HCT116 (cell line): ENCODE results near the gene UNC50. TPM values are rescaled to one million over a fixed set of nuclear protein-coding genes. Genes with fewer than 3 reads are reported as not detected.

Source experiments
- ATAC-seq: fragments of 200-7000 bp; cut with Tn5 transposase; 2 replicates; pipeline ENCODE4 v1.9.1; 2020; ENCODE audit warnings: mild to moderate bottlenecking, moderate library complexity
- BruUV-seq: library from RNA; stranded (reverse); fragments of 400-500 nt; replicated peaks from 2 replicates; lab custom pipeline; 2021; lab: Mats Ljungman, UMichigan
- CTCF ChIA-PET: fragments of 300-600 bp; sonication (Branson Sonifier 250); formaldehyde crosslinking; loops from one replicate; lab custom pipeline; 2021; ENCODE audit warnings: antibody characterized with exemption; lab: Charles Lee
- POLR2A ChIA-PET: fragments of 300-600, 350-600 bp; sonication (Branson Sonifier 250); formaldehyde crosslinking; loops from one replicate; lab custom pipeline; 2021; ENCODE audit warnings: antibody characterized with exemption; lab: Charles Lee
- RAD21 ChIA-PET, 2 experiments: fragments of 300-600 bp; sonication (Branson Sonifier 250); formaldehyde crosslinking; loops; one replicate each; lab custom pipeline; 2023; ENCODE audit warnings: low total read pairs in 2 of 2; ENCODE audit not compliant: uncharacterized antibody in 2 of 2, unreplicated experiment in 2 of 2, low non-redundant PET in 1 of 2; lab: Charles Lee
- DNase-seq: peaks from one replicate; pipeline ENCODE4 v3.0.0-alpha.2; 2010; ENCODE audit warnings: low read depth, low spot score
- H2AFZ ChIP-seq: fragments of 200-600 bp; shearing (Covaris generic), sonication (generic); 2 replicates; pipeline ENCODE4 v1.6.1; 2017; ENCODE audit warnings: low read depth, mixed run types, mixed read lengths, antibody characterized with exemption, low read length; ENCODE audit not compliant: poor library complexity, severe bottlenecking
- H3K27ac ChIP-seq: 2 replicates; pipeline ENCODE4 v1.5.1; 2012; ENCODE audit warnings: low read depth, low read length
- H3K27me3 ChIP-seq: fragments of 200-600 bp; sonication (generic); 2 replicates; pipeline ENCODE4 v1.6.1; 2016; ENCODE audit warnings: mixed run types, low read length, mixed read lengths; ENCODE audit not compliant: insufficient read depth
- H3K36me3 ChIP-seq, 2 experiments: fragments of 200-500 bp in 1 of 2; fragments of 200-600 bp in 1 of 2; sonication (Bioruptor generic) in 1 of 2; sonication (generic) in 1 of 2; 2 replicates each; pipeline versions ENCODE4 v1.5.1 to v1.6.1; 2014 to 2016; ENCODE audit warnings: low read length in 2 of 2, inconsistent platforms in 1 of 2, mixed read lengths in 1 of 2, mixed run types in 1 of 2; ENCODE audit not compliant: insufficient read depth in 2 of 2, control insufficient read depth in 1 of 2
- H3K4me1 ChIP-seq, 2 experiments: fragments of 200-600 bp in 1 of 2; sonication (generic) in 1 of 2; 2 replicates each; pipeline versions ENCODE4 v1.5.1 to v1.6.1; 2012 to 2017; ENCODE audit warnings: low read length in 2 of 2, inconsistent platforms in 1 of 2, mild to moderate bottlenecking in 1 of 2, mixed read lengths in 1 of 2, mixed run types in 1 of 2, moderate library complexity in 1 of 2; ENCODE audit not compliant: insufficient read depth in 2 of 2, control insufficient read depth in 1 of 2
- H3K4me2 ChIP-seq: fragments of 200-600 bp; sonication (generic); 2 replicates; pipeline ENCODE4 v1.6.1; 2017; ENCODE audit warnings: mixed run types, low read length, mixed read lengths
- H3K4me3 ChIP-seq, 2 experiments: fragments of 200-600 bp in 1 of 2; sonication (generic) in 1 of 2; replicated peaks in 1 of 2; 2 replicates each; pipeline ENCODE4 v1.5.1; 2011 to 2016; ENCODE audit warnings: low read length in 2 of 2, control low read depth in 1 of 2, low read depth in 1 of 2, mild to moderate bottlenecking in 1 of 2, mixed read lengths in 1 of 2, mixed run types in 1 of 2
- H3K79me2 ChIP-seq: fragments of 200-600 bp; sonication (generic); 2 replicates; pipeline ENCODE4 v1.6.1; 2017; ENCODE audit warnings: mild to moderate bottlenecking, mixed run types, low read length, moderate library complexity, mixed read lengths; ENCODE audit not compliant: insufficient read depth
- H3K9ac ChIP-seq: fragments of 200-600 bp; sonication (generic); 2 replicates; pipeline ENCODE4 v1.6.1; 2016; ENCODE audit warnings: low read length, mixed read lengths
- H3K9me2 ChIP-seq: fragments of 200-600 bp; sonication (generic), shearing (Covaris generic); 2 replicates; pipeline ENCODE4 v1.6.1; 2017; ENCODE audit warnings: mixed run types, mild to moderate bottlenecking, moderate library complexity; ENCODE audit not compliant: insufficient read depth
- H3K9me3 ChIP-seq, 2 experiments: fragments of 200-500 bp in 1 of 2; fragments of 200-600 bp in 1 of 2; sonication (Bioruptor generic) in 1 of 2; sonication (generic) in 1 of 2; 2 replicates each; pipeline ENCODE4 v1.6.1; 2014 to 2017; ENCODE audit warnings: low read length in 2 of 2, mixed read lengths in 2 of 2, inconsistent platforms in 1 of 2, low read depth in 1 of 2, mild to moderate bottlenecking in 1 of 2, mixed run types in 1 of 2, moderate library complexity in 1 of 2; ENCODE audit not compliant: control insufficient read depth in 1 of 2, insufficient read depth in 1 of 2
- H4K20me1 ChIP-seq: fragments of 200-600 bp; sonication (generic), shearing (Covaris generic); 2 replicates; pipeline ENCODE4 v1.6.1; 2017; ENCODE audit warnings: mixed run types, mild to moderate bottlenecking, moderate library complexity; ENCODE audit not compliant: insufficient read depth
- EGR1 ChIP-seq: IDR thresholded peaks from 2 replicates; pipeline ENCODE4 v1.6.1; 2012; ENCODE audit warnings: low read depth
- ELF1 ChIP-seq: IDR thresholded peaks from 2 replicates; pipeline ENCODE4 v1.6.1; 2012; ENCODE audit warnings: low read depth, borderline replicate concordance
- EZH2phosphoT487 ChIP-seq: fragments of 200-600 bp; IDR thresholded peaks from 2 replicates; pipeline ENCODE4 v1.6.1; 2018; ENCODE audit warnings: antibody characterized with exemption, borderline replicate concordance
- FOSL1 ChIP-seq: IDR thresholded peaks from 2 replicates; pipeline ENCODE4 v1.6.1; 2012; ENCODE audit warnings: low read depth
- POLR2AphosphoS5 ChIP-seq: IDR thresholded peaks from 2 replicates; pipeline ENCODE4 v1.6.1; 2011; ENCODE audit warnings: mild to moderate bottlenecking, low read depth, low read length, moderate library complexity
- RAD21 ChIP-seq: IDR thresholded peaks from 2 replicates; pipeline ENCODE4 v1.6.1; 2012; ENCODE audit warnings: low read depth, mild to moderate bottlenecking
- SP1 ChIP-seq: IDR thresholded peaks from 2 replicates; pipeline ENCODE4 v1.6.1; 2012; ENCODE audit warnings: low read depth
- SRF ChIP-seq: IDR thresholded peaks from 2 replicates; pipeline ENCODE4 v1.6.1; 2012; ENCODE audit warnings: low read depth
- TCF7L2 ChIP-seq: IDR thresholded peaks from 2 replicates; pipeline ENCODE4 v1.7.0; 2011; ENCODE audit warnings: borderline replicate concordance, inconsistent platforms; ENCODE audit not compliant: insufficient read depth, insufficient read length; ENCODE audit errors: extremely low read depth
- YY1 ChIP-seq: IDR thresholded peaks from 2 replicates; pipeline ENCODE4 v1.6.1; 2011; ENCODE audit warnings: low read length, low read depth, moderate library complexity, mild to moderate bottlenecking; ENCODE audit not compliant: insufficient replicate concordance; ENCODE audit errors: extremely low read depth
- ZNF274 ChIP-seq: fragments of 200-500 bp; sonication (Bioruptor generic); IDR thresholded peaks from 2 replicates; pipeline ENCODE4 v1.6.1; 2014; ENCODE audit warnings: mild to moderate bottlenecking, low read depth, low read length, inconsistent platforms
- intact Hi-C: fragments of 100-400 bp; cut with micrococcal nuclease; formaldehyde crosslinking; loops from 2 replicates; pipeline ENCODE4 v1.10.0; 2022
- total RNA-seq: library from RNA; stranded (reverse); gene quantifications from one replicate; pipeline ENCODE4 v1.2.1, GENCODE V29; 2021; ENCODE audit not compliant: unreplicated experiment
- TF ChIP-seq, protein P1 (sequence below): IDR thresholded peaks from 2 replicates; pipeline ENCODE4 v1.6.1; 2012
- TF ChIP-seq, protein P2 (sequence below): IDR thresholded peaks from 2 replicates; pipeline ENCODE4 v1.6.1; 2012
- TF ChIP-seq, protein P3 (sequence below), 3 experiments: fragments of 200-600 bp in 1 of 3; sonication (generic) in 1 of 3; IDR thresholded peaks in 2 of 3; conservative IDR thresholded peaks in 1 of 3; 2 replicates each; pipeline ENCODE4 v1.5.1; 2012 to 2017; ENCODE audit warnings: low read depth in 2 of 3, low read length in 2 of 3, antibody characterized with exemption in 1 of 3, borderline replicate concordance in 1 of 3, control low read depth in 1 of 3, mild to moderate bottlenecking in 1 of 3, mixed read lengths in 1 of 3, mixed run types in 1 of 3, moderate library complexity in 1 of 3; ENCODE audit not compliant: insufficient read depth in 1 of 3

UNC50 gene
- total RNA-seq, 1 experiment from 2014 or later: 33.0 TPM

DNA sequence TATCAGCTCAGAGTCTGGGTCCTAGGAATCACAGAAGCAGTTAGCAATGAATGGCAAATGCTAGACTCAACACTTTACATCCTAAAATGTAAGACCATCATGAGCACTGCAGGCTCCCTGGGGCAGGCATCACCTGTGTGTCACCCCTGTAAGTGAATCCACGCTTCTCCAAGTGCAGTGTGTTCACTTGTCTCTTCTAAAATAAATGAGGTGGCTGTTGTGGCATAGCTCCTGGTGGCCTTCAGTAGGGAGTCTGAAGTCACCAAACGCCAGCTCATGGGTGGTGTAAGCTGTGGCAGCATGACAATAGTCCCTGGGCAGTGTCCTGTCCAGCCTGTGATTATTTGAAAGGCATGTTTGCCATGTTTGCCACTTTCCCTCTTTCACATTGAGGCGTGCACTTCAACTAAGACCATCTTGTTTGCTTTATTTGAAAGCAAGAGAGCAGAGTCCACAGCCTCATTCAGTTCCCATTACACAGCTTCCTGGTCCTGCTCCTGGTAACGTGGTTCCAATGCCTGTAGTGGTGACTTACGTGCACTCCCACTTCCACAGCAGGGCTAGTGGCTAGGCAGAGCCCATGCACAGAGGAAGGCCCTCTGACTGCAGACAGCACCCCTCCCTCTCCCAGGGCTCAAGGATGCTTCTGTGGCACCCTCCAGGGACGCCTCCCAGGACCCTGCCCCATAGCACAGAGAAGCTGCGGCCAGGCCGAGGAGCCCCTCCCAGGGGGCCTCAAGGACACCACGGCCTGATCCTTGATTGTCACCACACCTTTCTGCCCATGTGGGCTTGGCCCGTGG lies 24.4 kb upstream of the UNC50 start:
- no peak for TF ChIP-seq TCF7L2
- no peak for TF ChIP-seq ELF1
- no peak for TF ChIP-seq FOSL1
- no peak for TF ChIP-seq ZNF274
- TF ChIP-seq POLR2AphosphoS5: no peak
- TF ChIP-seq SRF: no peak
- TF ChIP-seq, protein P1, sequence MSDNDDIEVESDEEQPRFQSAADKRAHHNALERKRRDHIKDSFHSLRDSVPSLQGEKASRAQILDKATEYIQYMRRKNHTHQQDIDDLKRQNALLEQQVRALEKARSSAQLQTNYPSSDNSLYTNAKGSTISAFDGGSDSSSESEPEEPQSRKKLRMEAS: no peak
- TF ChIP-seq, protein P2, sequence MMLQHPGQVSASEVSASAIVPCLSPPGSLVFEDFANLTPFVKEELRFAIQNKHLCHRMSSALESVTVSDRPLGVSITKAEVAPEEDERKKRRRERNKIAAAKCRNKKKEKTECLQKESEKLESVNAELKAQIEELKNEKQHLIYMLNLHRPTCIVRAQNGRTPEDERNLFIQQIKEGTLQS: no peak
- TF ChIP-seq EZH2phosphoT487: no peak
- TF ChIP-seq YY1: no peak
- TF ChIP-seq, protein P3, sequence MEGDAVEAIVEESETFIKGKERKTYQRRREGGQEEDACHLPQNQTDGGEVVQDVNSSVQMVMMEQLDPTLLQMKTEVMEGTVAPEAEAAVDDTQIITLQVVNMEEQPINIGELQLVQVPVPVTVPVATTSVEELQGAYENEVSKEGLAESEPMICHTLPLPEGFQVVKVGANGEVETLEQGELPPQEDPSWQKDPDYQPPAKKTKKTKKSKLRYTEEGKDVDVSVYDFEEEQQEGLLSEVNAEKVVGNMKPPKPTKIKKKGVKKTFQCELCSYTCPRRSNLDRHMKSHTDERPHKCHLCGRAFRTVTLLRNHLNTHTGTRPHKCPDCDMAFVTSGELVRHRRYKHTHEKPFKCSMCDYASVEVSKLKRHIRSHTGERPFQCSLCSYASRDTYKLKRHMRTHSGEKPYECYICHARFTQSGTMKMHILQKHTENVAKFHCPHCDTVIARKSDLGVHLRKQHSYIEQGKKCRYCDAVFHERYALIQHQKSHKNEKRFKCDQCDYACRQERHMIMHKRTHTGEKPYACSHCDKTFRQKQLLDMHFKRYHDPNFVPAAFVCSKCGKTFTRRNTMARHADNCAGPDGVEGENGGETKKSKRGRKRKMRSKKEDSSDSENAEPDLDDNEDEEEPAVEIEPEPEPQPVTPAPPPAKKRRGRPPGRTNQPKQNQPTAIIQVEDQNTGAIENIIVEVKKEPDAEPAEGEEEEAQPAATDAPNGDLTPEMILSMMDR (IDR thresholded peaks at IDR 0.05 in 2 of 3, conservative IDR thresholded peaks at IDR 0.05 in 1 of 3; ENCODE audit: borderline replicate concordance in 1 of 3, insufficient read depth in 1 of 3, low read depth in 2 of 3, low read length in 2 of 3): no peak
- TF ChIP-seq SP1: no peak
- no peak for TF ChIP-seq RAD21
- no peak for TF ChIP-seq EGR1
- Histone ChIP-seq H2AFZ (no peak overlapping the region), H3K36me3 (no peaks in the 10 kb centered on the region), H3K9me2 (no peaks in the 10 kb centered on the region), H3K79me2 (no peaks in the 10 kb centered on the region), H3K4me2 (no peak overlapping the region), H3K9ac (no peak overlapping the region), H3K27ac (no peak overlapping the region), H3K4me1 (no peaks in the 10 kb centered on the region), H3K27me3 (no peaks in the 10 kb centered on the region), H4K20me1 (no peaks in the 10 kb centered on the region), H3K9me3 (no peaks in the 10 kb centered on the region), H3K4me3 (no peak overlapping the region)
- RAD21 ChIA-PET: no interaction called here
- ATAC-seq (no peak), DNase-seq (no peak)
- POLR2A ChIA-PET: no interaction called here
- no TSS peak for BruUV-seq
- CTCF ChIA-PET: interaction anchor here (1.1 kb wide), 1 partner anchor 15 kb away, joined by 3 read pairs; no protein-coding TSS in a partner anchor
- intact Hi-C loops: no loop called here
